GM18951 (cell line): ENCODE data around the gene FOXN1.

Source experiments
- POLR2A ChIP-seq: IDR thresholded peaks from 4 replicates; pipeline ENCODE4 v1.6.1; 2011; ENCODE audit warnings: mild to moderate bottlenecking; ENCODE audit not compliant: insufficient read length, insufficient read depth; ENCODE audit errors: extremely low read depth
- in situ Hi-C: fragments of 300-500 bp; cut with MboI; formaldehyde crosslinking; loops from one replicate; pipeline ENCODE4 v1.12.0; 2022; ENCODE audit warnings: low sequenced_read_pairs, mixed read lengths, inconsistent platforms; ENCODE audit not compliant: unreplicated experiment

FOXN1 gene

DNA sequence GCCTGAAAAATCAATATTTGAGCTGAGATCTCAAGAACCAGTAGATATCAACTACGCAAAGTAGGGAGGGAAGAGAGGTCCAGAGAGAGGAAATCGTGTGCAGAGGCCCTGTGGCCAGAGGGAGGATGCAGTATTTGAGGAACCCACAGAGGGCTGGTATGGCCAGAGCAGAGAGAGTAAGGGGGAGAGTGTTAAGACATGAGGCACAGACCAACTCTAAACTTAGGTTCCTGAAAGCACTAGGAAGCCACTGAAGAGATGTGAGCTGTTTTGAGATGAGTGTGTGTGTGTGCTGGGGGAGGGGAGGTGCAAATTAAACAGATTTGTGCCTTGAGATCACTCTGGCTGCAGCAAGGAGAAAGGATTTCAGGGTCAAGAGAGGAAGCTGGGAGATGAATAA, 21.9 kb upstream of the FOXN1 start:
- in situ Hi-C loops: no loop called here
- TF ChIP-seq POLR2A: no peak

DNA sequence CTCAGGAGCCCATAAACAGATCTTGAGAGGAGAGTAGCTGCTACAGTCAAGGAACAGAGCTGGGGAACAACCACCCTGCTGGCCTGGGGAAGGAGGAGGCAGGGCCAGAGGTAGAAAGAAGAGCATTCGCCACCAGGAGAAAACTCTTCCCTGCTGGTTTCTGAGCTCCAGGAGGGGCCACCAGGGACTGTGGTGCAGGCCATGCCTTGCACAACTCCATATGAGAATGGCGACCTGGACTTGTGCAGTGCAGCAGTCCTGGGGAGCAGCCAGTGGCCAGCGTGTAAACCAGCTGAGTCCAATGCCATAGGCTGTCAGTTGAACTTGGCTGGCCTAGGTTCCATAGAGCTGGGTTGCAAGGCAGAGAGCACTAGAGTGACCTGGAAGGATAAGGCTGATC, 21.1 kb upstream of the FOXN1 start:
- TF ChIP-seq POLR2A: no peak
- in situ Hi-C loops: no loop called here

DNA sequence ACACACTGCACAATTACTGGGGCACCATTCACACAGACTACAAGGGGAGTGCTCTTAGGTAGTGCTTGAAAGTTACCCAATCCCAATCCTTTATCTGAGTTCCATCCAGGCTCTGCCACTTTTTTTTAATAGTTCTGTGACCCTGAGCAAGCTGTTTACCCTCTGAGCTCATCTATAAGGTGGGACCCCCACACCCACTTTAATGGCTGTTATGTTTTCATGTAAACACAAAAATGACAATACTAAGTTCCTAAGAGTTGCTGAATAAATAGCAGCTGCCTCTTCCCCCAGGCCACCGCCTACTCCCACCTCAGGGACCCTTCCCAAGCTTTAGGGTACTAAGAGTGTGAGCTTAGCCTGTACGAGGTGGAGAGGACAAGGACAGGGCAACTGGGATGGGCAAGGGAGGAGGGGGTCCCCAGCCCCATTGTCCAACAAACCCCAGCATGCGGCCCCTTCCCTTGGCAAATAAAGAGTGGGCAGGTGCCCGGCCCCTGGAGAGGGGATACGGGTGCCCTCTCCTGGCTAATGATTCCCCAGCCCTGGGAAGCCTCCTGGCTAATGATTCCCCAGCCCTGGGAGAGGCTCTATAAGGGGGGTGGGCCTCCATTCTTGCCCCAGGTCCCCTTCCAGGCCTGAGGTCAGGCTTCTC, 18.1 kb upstream of the FOXN1 start:
- in situ Hi-C loops: no loop called here
- TF ChIP-seq POLR2A: no peak

DNA sequence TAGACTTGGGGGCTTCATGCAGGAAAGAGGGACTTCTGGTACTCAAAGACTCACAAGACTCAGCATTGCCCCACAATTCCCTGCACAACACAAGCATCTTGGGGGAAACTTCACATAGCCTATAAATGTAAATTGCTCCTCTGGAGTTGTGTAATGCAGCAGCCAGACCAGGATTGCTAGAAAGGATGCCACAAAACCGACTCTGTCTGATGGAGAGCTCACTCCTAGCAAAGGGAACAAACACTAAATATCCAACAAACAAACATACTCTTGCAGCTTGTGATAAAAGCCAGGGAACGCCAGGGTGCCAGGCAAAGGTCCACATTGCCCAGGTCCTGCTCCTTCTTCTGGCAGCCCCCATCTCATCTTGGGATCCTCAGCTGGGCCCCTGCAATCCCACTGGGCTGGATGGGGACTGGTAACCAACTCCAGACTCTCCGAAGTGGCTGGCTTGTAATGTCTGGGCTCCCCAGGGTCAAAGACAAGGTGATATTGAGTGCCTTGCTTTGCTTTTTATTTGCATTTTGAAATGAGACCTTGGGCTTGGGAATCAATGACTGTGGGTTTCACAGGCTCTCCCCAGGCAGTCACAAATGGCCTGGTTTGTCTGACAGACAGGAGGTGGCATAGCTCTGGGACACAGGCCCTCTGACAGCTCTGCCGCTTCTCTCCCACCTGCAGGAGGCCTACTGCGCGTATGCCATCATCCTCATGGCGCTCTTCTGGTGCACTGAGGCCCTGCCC, 17.4 kb upstream of the FOXN1 start:
- in situ Hi-C loops: no loop called here
- TF ChIP-seq POLR2A: no peak

DNA sequence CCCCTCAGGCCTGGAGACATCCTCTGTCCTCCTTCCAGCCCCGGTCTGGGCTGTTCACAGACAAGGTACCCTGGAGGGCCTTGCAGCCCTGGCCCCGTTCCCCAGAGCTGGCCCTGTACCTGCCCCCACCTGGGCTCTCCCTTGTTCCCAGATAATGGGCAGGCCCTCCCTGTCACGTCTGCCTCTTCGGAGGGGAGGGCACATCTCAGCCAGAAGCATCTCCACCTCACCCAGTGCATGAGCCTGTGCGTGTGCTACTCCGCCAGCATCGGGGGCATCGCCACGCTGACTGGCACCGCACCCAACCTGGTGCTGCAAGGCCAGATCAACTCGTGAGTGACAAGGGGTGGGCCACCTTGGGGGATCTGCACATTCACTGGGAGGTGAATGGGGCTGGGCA, 14.9 kb upstream of the FOXN1 start:
- no peak for TF ChIP-seq POLR2A
- in situ Hi-C loops: no loop called here

DNA sequence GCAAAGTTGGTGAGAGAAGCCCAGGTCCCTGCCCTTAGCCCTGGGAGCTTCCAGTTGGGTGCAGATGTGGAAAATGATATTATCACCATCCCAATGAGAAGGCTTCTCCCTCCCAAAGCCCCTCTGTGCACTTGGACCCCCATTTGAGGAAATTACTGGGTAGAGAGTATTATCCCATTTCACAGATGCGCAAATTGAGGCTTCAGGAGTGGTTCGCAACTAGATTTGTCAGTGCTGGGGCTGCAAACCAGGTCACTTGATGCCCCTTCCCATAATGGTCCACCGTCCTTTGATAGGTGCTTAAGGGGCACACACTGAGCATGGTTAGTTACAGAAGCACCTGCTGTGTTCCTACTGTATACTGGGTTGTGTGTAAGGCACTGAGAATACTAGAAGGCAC, 14.3 kb upstream of the FOXN1 start:
- in situ Hi-C loops: no loop called here
- TF ChIP-seq POLR2A: no peak

DNA sequence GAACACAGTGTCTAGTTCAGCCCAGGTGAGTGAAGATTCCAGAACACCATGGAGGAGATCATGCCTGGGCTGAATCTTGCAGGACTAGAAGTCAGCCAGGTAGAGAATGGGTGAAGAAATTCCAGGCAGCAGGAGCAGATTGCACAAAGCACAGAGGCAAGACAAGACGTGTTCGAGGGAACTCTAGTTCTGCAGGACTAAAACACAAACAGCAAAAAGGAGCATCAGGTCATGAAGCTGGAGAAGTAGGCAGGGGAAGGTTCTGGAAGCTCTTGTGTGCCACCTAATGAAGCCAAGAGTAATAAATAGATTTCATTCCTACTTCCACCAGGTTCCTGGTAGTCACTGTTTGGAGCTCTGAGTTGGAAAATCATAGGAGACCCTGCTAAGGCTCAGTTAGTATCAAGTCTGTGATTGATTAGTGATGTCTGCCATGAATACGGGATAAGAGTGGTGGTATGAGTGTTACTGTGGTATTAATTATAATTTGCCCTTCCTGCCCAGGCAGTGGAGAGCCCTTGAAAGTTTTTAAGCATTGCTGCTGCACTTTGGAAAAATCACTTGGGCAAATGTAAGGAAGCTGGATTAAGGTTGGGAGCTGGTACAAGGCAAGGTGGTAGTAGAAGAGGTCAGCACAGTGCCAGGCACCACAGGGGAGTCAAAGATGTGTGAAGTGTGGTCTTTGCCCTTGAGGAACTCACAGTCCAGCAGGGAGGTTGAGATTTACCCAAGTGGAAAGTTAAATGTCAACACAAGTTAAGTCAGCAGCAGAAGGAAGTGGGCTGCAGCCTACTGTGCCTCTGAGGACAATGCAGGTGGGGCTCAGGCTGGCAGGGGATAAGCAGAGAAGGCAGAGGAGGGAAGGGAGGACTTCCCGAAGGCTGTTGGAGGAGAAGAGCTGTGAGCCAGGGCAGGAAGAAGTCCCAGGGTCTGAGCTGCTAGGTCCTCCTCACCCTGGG, 13.5 kb upstream of the FOXN1 start:
- in situ Hi-C loops: no loop called here
- no peak for TF ChIP-seq POLR2A

DNA sequence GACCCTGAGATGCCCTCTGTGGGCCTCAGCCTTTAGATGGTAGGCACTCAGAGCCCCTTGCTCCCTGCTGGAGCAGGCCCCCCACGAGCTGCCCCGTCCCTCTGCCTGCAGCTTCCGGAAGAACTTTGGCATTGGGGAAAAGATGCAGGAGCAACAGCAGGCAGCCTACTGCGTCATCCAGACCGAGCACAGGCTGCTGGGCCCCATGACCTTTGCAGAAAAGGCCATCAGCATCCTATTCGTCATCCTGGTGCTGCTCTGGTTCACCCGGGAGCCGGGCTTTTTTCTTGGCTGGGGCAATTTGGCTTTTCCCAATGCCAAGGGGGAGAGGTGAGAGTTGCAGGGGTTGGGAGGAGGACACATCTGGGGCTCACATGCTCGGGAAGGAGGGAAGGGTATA, 12.7 kb upstream of the FOXN1 start:
- in situ Hi-C loops: no loop called here

DNA sequence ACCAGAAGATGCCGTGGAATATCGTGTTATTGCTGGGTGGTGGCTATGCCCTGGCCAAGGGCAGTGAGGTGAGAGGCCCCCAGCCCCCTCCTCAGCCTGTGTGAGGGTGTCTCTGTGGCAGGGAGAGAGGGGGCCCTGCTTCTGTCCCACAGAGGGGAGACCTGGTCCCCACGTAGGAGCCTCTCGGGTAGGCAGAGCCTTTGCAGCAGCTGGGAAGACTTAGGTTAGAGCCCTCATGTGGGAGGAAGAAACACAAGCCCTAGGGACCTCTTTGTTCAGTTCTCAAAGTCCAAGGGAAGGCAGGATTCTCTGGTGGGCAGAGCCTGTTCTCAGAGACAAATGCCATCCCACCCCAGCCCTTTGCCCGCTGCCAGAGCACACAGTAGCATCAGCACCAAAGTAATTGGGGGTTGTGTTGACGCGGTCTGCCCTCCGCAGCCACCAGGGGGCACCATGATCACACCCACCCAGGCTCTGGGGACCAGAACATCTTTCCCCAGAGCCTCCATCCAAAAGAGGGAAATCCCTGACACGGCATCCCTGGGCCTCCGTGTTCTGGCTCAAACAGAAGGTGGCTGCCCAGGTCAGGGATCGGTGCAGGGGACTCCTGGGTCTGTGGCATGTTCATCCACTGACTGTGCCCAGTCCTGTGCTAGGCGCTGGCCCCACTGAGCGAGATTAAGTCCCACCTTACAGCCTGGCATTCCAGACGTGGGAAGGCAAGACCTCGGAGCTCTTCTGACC, 11.5 kb upstream of the FOXN1 start:
- in situ Hi-C loops: no loop called here

More for the DNA sequence above, 12.7 kb upstream of the FOXN1 start:
- TF ChIP-seq POLR2A: no peak

DNA sequence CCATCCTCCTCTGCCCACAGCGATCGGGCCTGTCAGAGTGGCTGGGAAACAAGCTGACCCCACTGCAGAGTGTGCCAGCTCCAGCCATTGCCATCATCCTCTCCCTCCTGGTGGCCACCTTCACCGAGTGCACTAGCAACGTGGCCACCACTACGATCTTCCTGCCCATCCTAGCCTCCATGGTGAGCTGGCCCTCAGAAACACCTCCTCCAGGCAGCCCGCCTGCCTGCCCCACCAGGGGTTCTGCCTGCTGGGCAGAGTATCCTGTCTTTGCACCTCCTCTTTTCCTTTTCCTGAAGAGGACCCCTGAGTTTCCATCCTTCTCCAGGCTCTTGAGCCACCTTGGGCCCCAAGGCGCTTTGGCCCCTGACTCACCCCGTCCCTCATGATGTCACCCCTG, 10.5 kb upstream of the FOXN1 start:
- in situ Hi-C loops: no loop called here
- no peak for TF ChIP-seq POLR2A

More for the DNA sequence above, 11.5 kb upstream of the FOXN1 start:
- no peak for TF ChIP-seq POLR2A

DNA sequence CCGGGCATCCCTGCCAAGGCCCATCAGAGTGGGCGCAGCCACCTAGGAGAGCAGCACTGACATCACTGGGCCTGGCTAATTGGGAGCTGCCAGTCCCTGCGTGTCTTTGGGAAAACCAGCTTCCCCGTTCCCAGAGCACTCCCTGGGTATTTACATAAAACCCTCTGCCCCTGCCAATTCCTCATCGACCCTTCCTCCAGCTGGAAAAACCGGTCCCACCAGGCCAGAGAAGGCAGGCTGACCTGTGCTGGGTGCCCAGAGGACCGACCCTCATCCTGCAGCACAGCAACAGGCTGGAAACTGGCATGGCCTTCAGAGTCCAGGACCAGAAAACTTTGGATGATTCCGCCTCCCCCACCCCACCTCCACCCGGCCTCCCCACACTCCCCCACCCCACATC, 8.2 kb upstream of the FOXN1 start:
- in situ Hi-C loops: no loop called here
- no peak for TF ChIP-seq POLR2A

DNA sequence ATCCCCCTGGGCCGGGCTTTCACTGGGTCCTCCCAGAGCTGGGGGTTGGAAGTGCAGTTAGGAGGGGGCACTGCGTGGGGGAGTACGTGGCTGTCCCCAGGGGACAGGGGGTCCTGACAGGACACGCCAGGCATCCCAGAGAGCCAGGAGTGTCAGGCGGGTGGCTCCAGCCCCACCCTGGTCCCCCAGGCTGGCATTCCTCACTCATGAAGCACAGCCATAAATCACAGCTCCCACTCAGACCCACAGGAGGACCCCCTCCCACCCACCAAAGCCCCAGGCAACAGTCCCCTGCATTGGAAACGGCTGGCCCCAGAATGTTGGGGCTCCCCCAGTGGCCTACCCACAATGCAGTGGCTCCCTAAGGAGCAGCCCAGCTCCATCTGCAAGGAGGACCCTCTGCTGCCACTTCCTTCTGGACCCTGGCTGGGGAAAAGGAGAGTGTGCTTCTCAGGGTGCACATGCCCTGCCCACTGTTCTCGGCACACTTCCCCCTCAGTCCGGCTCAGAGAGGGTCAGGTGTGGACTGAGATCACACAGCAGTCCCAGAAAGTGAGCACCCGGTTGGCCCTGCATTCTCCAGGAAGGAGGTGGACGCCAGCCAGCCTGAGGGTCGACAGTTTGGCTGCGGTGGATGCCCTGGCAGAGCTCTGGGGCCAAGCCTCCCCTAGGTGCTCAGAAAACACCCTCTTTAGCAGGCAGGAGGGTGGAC, 7.3 kb upstream of the FOXN1 start:
- in situ Hi-C loops: no loop called here
- no peak for TF ChIP-seq POLR2A
